ENCODE data around the gene TXN. TPM values are rescaled to one million over a fixed set of nuclear protein-coding genes. Genes with fewer than 3 reads are reported as not detected.
"Not testable (repeated sequence)": the region's sequence is repeated elsewhere in the genome, so short reads cannot be mapped to it uniquely, and the experiment has no call there.

TXN gene
- total RNA-seq, 1 experiment from 2014 or later = 446 TPM

GRCh38 chr9:110208031-110208430, 48.3 kb downstream of the TXN start, which contains the start of gene C9orf152:
C9orf152 (minus strand) TSS chr9:110208159; CDS start chr9:110207579, 580 bp downstream.
- no TSS peak for BruUV-seq (replicated peaks)
- Mint-ChIP-seq H3K27ac (ENCODE audit: unreplicated experiment) (peak within 1 kb of the TSS; percentile 72), H3K27me3 (ENCODE audit: insufficient read depth, unreplicated experiment) (no peaks in the 10 kb centered on the region), H3K9me3 (ENCODE audit: unreplicated experiment) (peaks cover 29% of the 10 kb centered on the region), H3K4me3 (ENCODE audit: unreplicated experiment) (no peak within 1 kb of the TSS), H3K36me3 (ENCODE audit: insufficient read depth, unreplicated experiment) (no peaks in the 10 kb centered on the region), H3K4me1 (ENCODE audit: low read depth, unreplicated experiment) (peaks cover 24% of the 10 kb centered on the region)
- CTCF ChIA-PET = no interaction called here
- intact Hi-C loops (cut with micrococcal nuclease; ENCODE audit: unreplicated experiment) = no loop called here
- no peak for DNase-seq
- POLR2A ChIA-PET = no interaction called here
- Histone ChIP-seq H3K27me3 (replicated peaks; ENCODE audit: control insufficient read depth, insufficient read depth, low read length) (no peaks in the 10 kb centered on the region), H3K4me1 (peaks cover 26% of the 10 kb centered on the region), H3K36me3 (ENCODE audit: control insufficient read depth, insufficient read depth, low read length) (no peaks in the 10 kb centered on the region), H3K9me3 (0 out of 2 replicates have a peak, but pooled peaks cover 11% of the 10 kb centered on the region), H3K4me3 (ENCODE audit: low read depth, low read length) (no peak within 1 kb of the TSS)
- TF ChIP-seq CTCF (IDR thresholded peaks at IDR 0.05; ENCODE audit: insufficient read depth in 1 of 2, low read depth in 1 of 2, low read length in 1 of 2, severe bottlenecking in 1 of 2, unreplicated experiment in 1 of 2) = no peak

DNA sequence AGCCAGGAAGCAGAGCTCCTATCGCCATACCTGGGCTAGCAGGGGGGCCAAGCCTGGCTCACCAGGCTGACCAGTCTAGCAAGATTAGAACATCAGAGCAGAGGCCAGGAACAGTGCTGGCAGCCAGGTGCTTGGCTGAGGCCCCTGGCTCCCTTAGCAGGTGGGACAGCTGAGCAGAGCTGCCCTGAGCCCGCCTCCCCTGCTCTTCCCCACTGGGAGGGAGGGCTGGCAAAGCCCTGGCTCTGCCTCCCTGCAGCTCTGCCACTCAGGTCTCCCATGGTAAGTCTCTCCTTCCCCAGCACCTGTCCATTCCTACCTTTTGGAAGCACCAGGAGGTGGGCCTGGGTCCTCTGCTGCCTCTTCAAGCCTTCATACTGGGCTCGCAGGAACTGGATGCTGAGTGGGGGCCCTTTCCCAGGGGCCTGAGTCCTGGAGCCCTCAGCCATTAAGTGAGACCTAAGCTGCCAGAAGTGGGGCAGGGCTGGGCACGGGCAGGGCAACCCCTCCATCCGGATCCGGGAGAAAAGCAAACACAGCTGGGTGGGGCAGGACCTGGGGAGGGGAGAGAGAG, 49.2 kb downstream of the TXN start:
- ChIA-PET CTCF (no interaction called here), POLR2A (no interaction called here)
- DNase-seq = peak; percentile 53 to 64
- TF ChIP-seq CTCF (IDR thresholded peaks at IDR 0.05; ENCODE audit: insufficient read depth in 1 of 2, low read depth in 1 of 2, low read length in 1 of 2, severe bottlenecking in 1 of 2, unreplicated experiment in 1 of 2) = no peak
- Mint-ChIP-seq H3K4me3 (ENCODE audit: unreplicated experiment) (no peak overlapping the region), H3K4me1 (ENCODE audit: low read depth, unreplicated experiment) (peaks cover 16% of the 10 kb centered on the region), H3K9me3 (ENCODE audit: unreplicated experiment) (peaks cover 20% of the 10 kb centered on the region), H3K27ac (ENCODE audit: unreplicated experiment) (peak overlapping the region; percentile 72), H3K27me3 (ENCODE audit: insufficient read depth, unreplicated experiment) (no peaks in the 10 kb centered on the region), H3K36me3 (ENCODE audit: insufficient read depth, unreplicated experiment) (no peaks in the 10 kb centered on the region)
- H3K4me3 ChIP-seq (ENCODE audit: low read depth, low read length) = no peak overlapping the region
- no peaks in the 10 kb centered on the region for H3K36me3 ChIP-seq (ENCODE audit: control insufficient read depth, insufficient read depth, low read length)
- H3K27me3 ChIP-seq (replicated peaks; ENCODE audit: control insufficient read depth, insufficient read depth, low read length) = no peaks in the 10 kb centered on the region
- peaks cover 24% of the 10 kb centered on the region for H3K4me1 ChIP-seq
- BruUV-seq (replicated peaks) = no TSS peak
- 0 out of 2 replicates have a peak, but pooled peaks cover 11% of the 10 kb centered on the region for H3K9me3 ChIP-seq
- intact Hi-C loops (cut with micrococcal nuclease; ENCODE audit: unreplicated experiment) = no loop called here

DNA sequence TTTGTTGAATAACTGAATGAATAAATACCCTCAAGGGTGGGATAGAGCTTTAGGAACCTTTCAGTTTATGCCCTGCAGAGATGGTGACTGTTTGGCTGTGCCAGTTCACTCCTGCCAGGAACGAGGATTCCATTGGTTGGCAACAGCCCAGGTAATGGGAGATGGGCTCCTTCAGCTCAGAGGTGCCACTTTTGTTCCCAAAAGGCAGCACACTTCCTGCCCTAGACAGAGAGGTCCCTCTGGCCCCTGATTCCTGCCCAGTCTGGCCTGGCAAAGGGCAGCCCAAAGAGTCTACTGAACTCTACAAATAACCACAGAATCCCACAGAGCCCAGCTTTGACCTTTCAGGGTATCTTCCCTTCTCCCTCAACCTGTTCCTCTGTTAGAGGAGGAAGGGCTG, 49.9 kb downstream of the TXN start:
- Mint-ChIP-seq H3K9me3 (ENCODE audit: unreplicated experiment) (peaks cover 14% of the 10 kb centered on the region), H3K27ac (ENCODE audit: unreplicated experiment) (peak overlapping the region; percentile 72), H3K27me3 (ENCODE audit: insufficient read depth, unreplicated experiment) (no peaks in the 10 kb centered on the region), H3K4me3 (ENCODE audit: unreplicated experiment) (no peak overlapping the region), H3K36me3 (ENCODE audit: insufficient read depth, unreplicated experiment) (no peaks in the 10 kb centered on the region), H3K4me1 (ENCODE audit: low read depth, unreplicated experiment) (peaks cover 16% of the 10 kb centered on the region)
- no peaks in the 10 kb centered on the region for H3K27me3 ChIP-seq (replicated peaks; ENCODE audit: control insufficient read depth, insufficient read depth, low read length)
- intact Hi-C loops (cut with micrococcal nuclease; ENCODE audit: unreplicated experiment) = no loop called here
- BruUV-seq (replicated peaks) = no TSS peak
- POLR2A ChIA-PET = no interaction called here
- H3K4me3 ChIP-seq (ENCODE audit: low read depth, low read length) = no peak overlapping the region
- CTCF ChIA-PET = no interaction called here
- DNase-seq = no peak
- 0 out of 2 replicates have a peak, but pooled peaks cover 5% of the 10 kb centered on the region for H3K9me3 ChIP-seq
- H3K36me3 ChIP-seq (ENCODE audit: control insufficient read depth, insufficient read depth, low read length) = no peaks in the 10 kb centered on the region
- H3K4me1 ChIP-seq = peaks cover 26% of the 10 kb centered on the region
- no peak for TF ChIP-seq CTCF (IDR thresholded peaks at IDR 0.05; ENCODE audit: insufficient read depth in 1 of 2, low read depth in 1 of 2, low read length in 1 of 2, severe bottlenecking in 1 of 2, unreplicated experiment in 1 of 2)

GRCh38 chr9:110205612-110206011, 50.7 kb downstream of the TXN start:
- H3K27ac Mint-ChIP-seq (ENCODE audit: unreplicated experiment); intact Hi-C loops (cut with micrococcal nuclease; ENCODE audit: unreplicated experiment); BruUV-seq (replicated peaks); H3K27me3 ChIP-seq (replicated peaks; ENCODE audit: control insufficient read depth, insufficient read depth, low read length); DNase-seq; H3K9me3 ChIP-seq; H3K36me3 Mint-ChIP-seq (ENCODE audit: insufficient read depth, unreplicated experiment); CTCF ChIA-PET; H3K9me3 Mint-ChIP-seq (ENCODE audit: unreplicated experiment); H3K4me3 ChIP-seq (ENCODE audit: low read depth, low read length); H3K4me3 Mint-ChIP-seq (ENCODE audit: unreplicated experiment); H3K27me3 Mint-ChIP-seq (ENCODE audit: insufficient read depth, unreplicated experiment); H3K36me3 ChIP-seq (ENCODE audit: control insufficient read depth, insufficient read depth, low read length): not testable (repeated sequence)
- H3K4me1 Mint-ChIP-seq (ENCODE audit: low read depth, unreplicated experiment) = peaks cover 16% of the 10 kb centered on the region
- POLR2A ChIA-PET = interaction anchor here (0.5 kb wide), 1 partner anchor 528 kb away, joined by 6 read pairs; no protein-coding TSS in a partner anchor
- peaks cover 30% of the 10 kb centered on the region for H3K4me1 ChIP-seq

Measured in Caco-2 (cell line).